ENCODE data around the gene PARD3B. TPM values are rescaled to one million over a fixed set of nuclear protein-coding genes. Genes with fewer than 3 reads are reported as not detected.

Gene PARD3B
- polyA plus RNA-seq, 3 donors: 36.3 to 41.4 (median 37.7) TPM

DNA sequence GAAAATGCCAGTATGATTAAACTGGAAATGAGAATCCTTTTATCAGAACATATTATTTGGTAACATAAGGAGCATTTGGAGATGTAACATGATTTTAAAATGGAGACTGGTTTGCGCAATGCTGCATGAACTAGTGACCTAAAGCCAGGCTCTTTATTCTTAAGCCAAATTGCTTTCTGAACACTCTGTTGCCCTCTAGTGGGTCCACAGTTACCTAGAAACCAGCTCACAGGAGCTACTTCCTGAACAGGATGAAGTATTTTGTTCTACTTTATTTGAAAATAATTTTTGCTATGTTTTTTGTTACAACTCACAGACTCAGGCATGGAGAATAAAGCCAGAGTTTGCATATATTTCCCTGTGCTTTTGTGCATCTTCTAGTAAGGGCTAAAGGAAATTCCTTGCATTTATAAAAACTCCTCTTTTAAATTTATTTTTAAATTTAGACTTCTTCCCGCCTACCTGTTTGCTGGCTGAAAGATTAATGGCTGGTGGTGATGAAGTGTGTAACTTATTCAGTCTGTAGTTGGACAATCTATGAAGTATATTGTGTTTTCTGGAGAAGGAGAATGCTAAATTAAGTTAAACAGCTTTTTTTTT, 146.7 kb downstream of the PARD3B start:
- DNase-seq (ENCODE audit: low read depth in 3 of 3, low spot score in 2 of 3): peak; percentile 66 to 74 (median 68)

DNA sequence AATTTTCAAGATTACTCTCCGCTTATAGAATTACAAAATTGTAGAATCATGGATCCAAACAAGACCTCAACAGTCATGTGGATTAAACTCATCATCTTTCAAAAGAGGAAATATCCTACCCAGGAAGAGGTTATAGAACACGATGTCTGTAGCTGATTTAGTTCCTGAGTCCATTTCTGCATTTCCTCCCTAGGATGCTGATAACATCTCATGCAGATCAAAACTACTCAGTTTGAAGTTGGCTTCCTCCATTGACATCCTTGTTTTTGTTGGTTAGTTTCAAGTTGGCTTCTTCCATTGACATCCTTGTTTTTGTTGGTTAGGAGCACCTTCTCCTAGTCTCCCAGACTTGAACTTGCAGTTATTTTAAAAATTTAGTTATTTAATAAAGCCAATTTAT, 147.5 kb downstream of the PARD3B start:
- no peak for DNase-seq (ENCODE audit: low read depth in 3 of 3, low spot score in 2 of 3)

DNA sequence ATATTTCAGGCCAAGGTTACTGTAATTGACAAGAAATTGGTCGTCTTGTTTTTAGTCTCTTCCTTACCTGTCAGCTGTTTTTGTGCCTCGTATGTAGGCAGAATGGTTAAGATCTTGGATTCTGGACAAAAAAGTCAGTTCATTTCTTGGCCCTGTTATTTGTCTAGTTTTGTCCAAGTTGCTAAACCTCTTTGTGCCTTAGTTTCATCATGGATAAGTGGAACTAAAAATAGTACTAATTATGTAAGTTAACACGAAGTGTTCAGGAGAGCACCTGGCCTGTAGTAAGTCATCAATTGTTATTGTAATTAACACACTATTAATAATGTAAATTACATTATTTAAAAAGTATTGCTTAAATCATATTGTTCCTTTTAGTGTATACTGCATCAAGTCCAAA, 148.0 kb downstream of the PARD3B start:
- DNase-seq (ENCODE audit: low read depth in 3 of 3, low spot score in 2 of 3): no peak

DNA sequence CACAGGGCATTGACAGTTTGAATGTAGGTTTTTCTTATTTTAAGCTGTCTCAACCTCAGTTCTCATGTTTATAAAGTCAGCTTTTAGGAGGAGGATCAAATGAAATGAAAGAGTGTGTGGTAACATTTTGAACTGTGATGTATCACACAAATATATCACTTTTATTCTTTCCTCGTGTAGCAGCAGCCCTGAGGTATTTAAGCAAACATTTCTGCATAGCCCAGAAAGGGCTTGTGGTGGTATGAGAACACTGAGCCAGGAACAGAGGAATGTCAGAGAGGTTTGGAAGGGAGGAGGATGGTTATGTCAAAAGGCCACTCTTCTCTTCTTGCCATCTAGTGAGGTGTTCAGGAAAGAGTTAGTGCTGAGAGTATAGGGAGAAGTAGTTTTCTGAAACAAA, 150.2 kb downstream of the PARD3B start:
- DNase-seq (ENCODE audit: low read depth in 3 of 3, low spot score in 2 of 3): no peak

DNA sequence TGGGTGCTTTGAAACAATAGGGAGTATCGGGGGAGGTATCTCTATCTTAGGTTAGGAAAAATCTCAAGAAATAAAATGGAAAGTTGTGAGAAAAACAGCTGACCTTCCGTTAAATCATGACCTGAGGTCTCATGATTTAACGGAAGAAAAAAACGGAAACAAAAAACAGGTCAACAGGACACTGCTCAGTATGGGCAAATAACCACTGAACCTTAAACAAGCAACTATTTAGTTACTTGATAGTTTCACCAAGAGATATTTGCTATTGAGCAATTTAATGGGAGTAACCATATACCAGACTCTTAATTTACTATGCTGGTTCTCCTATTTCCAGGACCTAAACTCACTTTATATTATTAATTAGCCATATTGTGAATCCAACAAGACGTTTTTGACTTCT, 150.8 kb downstream of the PARD3B start:
- DNase-seq (ENCODE audit: low read depth in 3 of 3, low spot score in 2 of 3): no peak

DNA sequence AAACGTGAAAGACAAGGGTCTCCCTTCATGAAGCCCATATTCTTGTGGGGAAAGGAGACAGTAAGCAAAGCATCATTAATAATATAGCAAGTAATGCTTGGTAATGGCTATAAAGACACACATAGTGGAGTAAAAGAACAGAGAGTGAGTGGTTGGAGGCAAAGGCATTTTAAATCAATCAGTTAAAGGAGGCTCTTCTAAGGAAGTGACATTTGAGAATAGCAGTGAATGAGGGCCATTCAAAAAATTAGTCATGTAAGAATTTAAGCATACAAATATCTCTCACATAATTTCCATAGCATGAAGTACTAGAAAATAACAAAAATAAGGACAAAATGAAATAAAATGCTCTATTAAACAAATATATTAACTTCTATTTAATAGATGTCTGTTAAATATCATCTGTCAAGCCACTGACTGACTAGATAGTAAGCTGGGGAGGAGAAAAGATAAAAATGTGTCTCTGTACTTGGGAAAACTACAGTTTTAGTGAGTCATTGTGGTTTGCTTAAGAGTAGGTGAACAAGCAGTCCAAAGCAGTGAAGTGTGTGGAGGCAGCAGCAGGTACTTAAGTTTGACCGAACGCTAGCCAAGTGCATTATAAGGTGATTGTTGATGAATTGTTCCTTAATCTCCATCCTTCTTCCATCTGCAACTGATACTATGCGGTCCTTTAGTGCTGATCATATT, 160.1 kb downstream of the PARD3B start:
- DNase-seq (ENCODE audit: low read depth in 3 of 3, low spot score in 2 of 3): no peak

DNA sequence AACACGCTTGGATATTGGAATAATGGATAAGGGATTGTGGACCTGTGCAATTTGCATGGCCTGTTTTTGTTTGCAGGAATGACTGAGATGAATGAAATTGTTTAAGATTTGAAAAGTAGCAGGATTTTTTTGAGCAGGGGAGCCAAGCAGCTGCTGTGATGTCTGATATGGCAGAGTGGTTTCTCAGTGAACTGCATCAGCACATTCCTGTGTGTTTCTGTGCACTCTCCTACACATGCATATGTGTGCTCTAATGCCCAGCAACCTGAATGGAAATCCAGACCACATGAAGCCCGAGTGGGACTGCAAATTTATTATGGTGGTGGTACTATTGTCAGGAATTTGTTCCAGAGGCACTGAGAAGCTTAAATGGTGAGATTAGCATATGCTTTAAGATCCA, 161.7 kb downstream of the PARD3B start:
- no peak for DNase-seq (ENCODE audit: low read depth in 3 of 3, low spot score in 2 of 3)

DNA sequence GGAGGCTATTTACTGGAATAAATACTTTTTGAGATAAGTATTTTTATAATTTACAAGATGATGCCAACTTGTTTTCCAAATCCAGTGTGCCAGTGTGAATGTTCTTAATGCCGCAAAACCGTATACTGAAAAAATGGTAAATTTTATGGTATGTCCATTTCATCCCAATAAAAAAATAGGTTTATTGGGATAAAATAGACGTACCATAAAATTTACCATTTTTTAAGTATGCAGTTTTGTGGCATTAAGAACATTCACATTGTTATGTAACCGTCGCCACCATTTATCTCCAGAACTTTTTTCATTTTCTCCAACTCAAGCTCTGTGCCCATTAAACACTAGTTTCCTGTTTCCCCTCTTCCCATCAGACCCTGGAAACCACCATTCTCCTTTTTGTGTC, 167.9 kb downstream of the PARD3B start:
- DNase-seq (ENCODE audit: low read depth in 3 of 3, low spot score in 2 of 3): no peak

DNA sequence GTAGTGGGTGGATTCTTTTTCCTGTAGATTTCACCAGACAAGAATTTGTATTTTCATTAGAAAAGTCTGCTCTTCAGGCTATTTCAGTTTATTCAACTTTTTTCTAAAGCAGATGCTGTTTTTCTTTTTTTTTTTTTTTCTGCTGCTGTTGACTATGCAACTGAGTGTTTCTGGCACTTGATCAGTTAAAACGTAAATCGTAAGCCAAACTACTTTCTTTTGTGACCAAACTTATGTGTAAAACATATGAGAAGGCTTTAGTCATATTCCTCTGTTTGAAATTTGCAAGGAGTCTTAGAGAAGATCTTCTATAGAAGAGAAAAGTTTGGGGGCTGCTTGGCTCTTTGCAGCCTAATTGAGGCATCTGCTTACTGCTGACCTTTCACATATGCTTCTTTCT, 170.1 kb downstream of the PARD3B start:
- DNase-seq (ENCODE audit: low read depth in 3 of 3, low spot score in 2 of 3): no peak

DNA sequence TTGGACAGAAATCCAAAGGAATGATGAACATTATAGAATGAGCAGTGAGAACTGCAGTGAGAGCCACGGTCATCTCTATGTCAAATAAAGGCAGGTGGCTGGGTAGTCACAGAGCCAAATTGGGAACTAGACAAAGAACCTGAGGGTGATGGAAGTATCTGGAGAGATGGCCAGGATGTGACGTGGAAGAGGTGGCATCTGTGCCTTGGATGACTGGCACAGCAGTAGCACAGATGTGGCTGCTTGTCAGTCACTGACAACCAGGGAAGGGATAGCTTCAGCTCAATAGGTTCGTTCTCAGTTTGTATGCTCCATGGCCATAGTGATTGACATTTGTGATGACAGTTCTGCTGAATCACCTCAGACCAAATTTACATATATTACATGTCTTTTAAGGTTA, 172.3 kb downstream of the PARD3B start:
- no peak for DNase-seq (ENCODE audit: low read depth in 3 of 3, low spot score in 2 of 3)

DNA sequence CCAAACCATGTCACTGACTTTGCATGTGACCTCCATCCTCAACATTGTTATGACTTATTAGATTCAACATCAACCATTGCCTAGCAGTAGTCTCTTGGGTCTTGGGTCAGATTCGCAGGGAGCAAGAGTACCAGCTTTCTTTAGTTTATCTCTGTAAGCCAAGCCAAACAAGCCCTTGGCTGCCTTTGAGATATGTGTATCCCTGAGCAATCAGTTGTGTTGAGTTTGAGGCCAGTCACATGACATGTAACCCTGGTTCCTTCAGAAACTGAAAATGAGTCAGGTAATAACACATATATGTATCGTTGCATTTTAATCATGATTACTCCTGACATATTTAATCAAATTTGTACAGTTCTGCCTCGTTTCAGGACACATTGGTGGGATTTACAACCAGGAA, 173.3 kb downstream of the PARD3B start:
- no peak for DNase-seq (ENCODE audit: low read depth in 3 of 3, low spot score in 2 of 3)

DNA sequence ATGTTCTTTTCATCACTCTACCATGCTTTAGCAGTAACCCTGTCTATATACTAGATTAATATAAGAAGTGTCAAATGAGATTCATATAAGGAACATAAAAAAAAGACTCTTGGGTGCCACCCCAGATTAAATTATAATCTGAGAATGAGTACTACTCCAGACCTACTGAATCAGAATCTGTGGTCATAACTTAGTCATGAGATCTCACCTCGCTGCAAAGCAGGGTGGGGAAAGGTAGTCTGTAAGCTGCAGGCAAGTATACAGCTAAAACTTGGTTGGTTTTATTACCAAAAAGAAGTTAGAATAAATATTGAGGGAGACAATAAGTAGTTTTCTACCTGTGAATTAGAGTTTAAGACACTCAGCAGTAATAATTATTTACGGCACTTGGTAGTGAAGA, 175.6 kb downstream of the PARD3B start:
- DNase-seq (ENCODE audit: low read depth in 3 of 3, low spot score in 2 of 3): no peak

DNA sequence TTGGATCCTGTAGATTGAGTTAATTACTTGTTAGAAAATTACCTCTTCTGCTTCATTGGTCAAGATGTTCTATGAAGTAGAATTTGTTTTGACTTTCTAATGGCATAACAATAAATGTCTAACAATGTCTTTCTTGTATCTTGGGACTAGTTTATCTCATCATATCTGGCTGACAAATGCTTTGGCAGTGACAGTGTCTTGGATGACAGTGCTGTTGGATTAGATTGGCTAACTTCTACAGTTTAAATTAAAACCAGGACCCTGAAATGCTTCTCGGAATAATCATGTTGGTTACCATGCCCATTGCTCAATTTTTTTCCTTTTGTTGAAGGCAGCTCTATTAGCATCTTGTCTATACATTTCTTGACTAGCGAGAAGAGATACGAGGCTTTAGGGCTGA, 176.9 kb downstream of the PARD3B start:
- no peak for DNase-seq (ENCODE audit: low read depth in 3 of 3, low spot score in 2 of 3)

DNA sequence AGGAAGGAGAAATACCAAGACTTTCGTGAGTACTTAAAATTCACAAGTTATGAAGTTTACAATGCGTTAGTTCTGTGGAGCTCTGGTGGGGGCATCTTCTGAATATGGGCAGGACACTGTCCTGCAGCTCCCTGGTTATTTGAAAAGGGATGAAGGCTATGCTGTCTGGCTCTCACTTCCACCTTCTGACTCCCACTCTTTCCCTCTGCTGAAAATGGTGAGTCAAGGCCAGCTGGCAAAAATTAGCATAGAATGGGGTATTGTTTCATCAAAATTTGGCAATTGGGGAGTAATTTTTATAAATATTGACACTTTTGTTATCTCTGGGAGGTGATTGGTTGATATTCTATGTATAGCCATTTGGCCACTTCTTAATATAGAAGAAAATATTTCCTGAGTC, 177.4 kb downstream of the PARD3B start:
- DNase-seq (ENCODE audit: low read depth in 3 of 3, low spot score in 2 of 3): no peak

DNA sequence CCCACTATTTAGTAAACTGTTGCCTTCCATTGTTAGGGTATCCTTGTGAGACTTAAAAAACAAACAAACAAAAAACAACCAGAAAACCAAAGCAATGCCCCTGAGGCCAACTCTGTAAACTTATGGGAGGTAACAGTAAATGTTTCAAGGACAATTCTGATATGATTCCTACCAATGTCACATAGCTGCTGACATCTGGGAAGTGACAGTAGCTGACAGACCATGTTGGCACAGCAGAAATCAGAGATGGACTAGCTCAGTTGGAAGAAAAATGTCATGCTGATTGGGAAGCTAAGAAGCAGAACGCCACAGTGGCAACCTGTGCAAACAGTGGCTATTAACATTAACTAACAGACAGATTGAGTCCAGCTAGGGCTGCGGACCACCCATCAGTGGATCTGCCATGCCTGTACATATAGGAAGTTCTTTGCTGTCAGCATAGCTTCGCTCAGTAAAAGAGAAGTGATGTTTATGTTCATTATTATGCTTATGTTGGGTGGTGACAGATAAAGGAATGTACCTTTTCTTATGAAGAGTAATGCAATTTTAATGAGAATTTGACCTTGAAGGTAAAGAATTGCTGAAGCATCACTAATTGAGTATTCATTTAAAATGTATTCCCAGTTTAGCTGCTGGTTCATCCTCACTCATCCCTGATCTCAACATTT, 180.6 kb downstream of the PARD3B start:
- no peak for DNase-seq (ENCODE audit: low read depth in 3 of 3, low spot score in 2 of 3)

DNA sequence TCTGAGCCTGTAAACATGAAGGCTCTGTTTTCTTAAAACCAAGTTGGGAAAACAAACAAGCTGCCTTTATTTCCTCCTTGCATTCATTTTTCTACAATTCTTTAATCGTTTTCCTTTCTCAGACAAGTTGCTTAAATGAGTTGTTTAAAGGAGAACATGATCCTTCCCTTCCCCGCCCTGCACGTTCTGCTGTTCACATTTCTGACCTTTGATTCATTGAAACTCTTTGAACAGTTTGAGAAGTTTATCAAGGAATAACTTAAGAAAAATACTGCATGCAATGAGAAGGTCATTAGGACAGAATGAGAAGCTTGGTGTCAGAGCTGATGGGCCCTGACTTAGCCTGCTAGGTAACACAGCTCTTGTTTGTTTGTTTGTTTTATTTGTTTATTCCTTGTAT, 181.6 kb downstream of the PARD3B start:
- DNase-seq (ENCODE audit: low read depth in 3 of 3, low spot score in 2 of 3): no peak

DNA sequence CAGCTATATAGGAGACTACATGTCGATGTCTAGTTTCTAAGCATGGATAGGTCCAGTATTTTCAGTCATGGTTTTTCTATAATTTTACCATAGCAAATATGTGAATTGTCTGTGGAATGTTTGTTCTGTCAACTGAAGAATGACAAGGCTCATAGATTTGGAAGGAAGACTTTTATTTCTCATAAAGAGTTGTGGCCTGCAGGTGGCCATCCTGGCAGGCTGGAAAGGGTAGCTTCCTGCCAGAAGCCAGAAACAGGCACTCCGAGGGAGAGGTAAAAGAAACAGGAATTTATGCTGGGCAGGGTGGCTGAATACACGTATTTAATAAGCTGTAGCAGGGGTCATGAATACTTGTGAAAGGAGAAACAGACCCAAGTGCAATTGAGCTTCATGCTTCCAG, 182.1 kb downstream of the PARD3B start:
- no peak for DNase-seq (ENCODE audit: low read depth in 3 of 3, low spot score in 2 of 3)

DNA sequence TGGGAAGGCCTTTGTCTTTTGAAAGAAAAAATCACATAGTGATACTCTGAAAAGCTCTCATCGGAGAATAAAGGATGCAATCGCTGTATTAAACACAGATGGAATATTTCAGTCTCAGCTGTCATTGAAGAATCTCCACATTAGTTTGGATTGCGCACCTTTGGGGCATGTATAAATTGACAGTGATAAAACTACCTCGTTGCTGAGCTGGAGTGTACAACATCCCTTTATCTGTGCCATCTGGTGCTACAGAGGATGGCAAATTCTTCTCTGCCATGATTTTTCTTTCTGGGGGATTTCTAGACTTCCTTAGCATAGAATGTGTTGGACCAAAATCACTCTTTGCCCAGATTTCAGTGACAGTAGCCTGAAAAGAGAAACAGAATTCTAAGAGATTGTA, 185.3 kb downstream of the PARD3B start:
- no peak for DNase-seq (ENCODE audit: low read depth in 3 of 3, low spot score in 2 of 3)

DNA sequence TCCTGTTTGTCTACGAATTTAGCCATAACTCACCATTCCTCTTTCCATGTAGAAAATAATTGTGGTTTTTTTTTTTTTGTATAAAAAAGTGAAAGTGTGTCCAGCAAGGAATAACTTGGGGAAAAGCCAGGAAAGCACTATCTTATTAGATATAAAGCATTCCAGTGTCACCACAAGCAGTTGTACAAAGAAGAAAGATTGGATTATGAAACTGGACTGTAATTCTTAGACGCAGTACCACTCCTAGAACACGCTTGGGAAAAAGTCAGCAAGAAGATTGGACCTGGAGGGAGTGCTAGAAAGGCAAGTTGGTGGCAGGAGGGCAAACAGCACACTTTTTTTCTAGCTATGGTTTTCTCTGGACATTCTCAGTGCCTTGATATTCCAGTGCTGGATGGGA, 186.7 kb downstream of the PARD3B start:
- no peak for DNase-seq (ENCODE audit: low read depth in 3 of 3, low spot score in 2 of 3)

DNA sequence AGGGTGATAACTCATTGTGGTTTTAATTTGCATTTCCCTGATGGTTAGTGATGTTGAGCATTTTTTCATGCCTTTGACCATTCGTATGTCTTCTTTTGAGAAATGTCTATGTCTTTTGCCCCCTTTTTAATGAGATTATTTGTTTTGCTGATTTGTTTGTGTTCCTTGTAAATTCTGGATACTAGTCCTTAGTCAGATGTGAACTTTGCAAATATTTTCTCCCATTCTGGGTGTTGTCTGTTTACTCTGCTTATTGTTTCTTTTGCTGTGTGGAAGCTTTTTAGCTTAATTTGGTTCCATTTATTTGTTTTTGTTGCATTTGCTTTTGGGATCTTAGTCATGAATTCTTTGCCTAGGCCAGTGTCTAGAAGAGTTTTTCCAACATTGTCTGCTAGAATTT, 192.0 kb downstream of the PARD3B start:
- no peak for DNase-seq (ENCODE audit: low read depth in 3 of 3, low spot score in 2 of 3)

DNA sequence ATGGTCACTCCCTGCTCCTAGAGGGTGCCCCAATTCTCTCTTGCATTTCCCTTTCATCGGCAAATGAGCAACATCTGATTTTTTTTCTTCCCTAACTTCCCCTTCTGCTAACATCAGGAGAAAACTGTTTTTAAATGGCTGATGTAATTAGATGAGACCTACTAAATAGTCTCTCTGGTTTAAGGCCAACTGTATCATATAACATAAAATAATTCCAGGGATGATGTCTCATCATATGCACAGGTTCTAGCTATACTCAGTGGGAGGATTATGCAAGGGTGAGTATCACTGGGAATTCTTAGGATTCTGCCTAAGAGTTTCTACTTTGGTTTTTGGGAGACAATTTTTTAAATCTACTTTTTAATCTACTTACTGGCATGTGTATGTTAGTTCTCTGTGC, 193.4 kb downstream of the PARD3B start:
- DNase-seq (ENCODE audit: low read depth in 3 of 3, low spot score in 2 of 3): no peak

DNA sequence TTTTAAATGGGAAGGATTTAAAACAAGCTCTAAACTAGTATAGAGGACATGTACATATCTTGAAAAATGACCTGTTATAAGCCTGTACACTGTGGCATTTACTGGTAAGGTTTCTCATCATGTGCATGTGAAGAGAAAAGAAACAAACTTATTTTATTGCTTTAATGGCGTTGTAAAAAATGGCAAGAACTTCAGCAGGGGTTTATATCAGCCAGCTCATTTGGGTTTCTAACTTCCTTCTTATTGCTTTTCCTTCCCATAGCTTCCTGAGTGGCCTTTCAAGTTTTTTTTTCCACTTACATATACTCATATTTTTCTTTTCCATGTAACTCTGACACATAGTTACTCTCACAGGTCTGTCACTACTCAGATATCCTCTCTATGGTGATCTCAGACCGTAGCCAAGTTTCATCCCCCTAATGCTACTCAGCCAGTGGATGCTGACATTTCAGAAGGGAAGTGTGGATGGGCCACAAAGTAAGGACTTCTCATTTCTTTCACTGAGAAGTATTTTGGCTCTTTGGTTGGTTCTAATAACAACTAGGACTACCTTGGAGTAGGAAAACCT, 198.2 kb downstream of the PARD3B start:
- DNase-seq (ENCODE audit: low read depth in 3 of 3, low spot score in 2 of 3): no peak
